G401.6 (cell line): Measurements from ENCODE around the gene DCAF8L1.
"Not testable (repeated sequence)": the region's sequence is repeated elsewhere in the genome, so short reads cannot be mapped to it uniquely, and the experiment has no call there.

ENCODE experiments used
- FAIRE-seq: peaks from 2 replicates; lab custom pipeline; 2012; peaks lifted over from hg19 to GRCh38; lab: Jason Lieb, UNC

The DCAF8L1 gene

GRCh38 chrX:27981349-27981748 lies at the start of gene DCAF8L1:
Gene DCAF8L1, minus strand, starts transcription at chrX:27981449. Its CDS starts 115 bp downstream, at chrX:27981334.
- no peak for FAIRE-seq

- no peak for FAIRE-seq
Measured at GRCh38 chrX:28022371-28022770, 41.1 kb upstream of the DCAF8L1 start.

DNA sequence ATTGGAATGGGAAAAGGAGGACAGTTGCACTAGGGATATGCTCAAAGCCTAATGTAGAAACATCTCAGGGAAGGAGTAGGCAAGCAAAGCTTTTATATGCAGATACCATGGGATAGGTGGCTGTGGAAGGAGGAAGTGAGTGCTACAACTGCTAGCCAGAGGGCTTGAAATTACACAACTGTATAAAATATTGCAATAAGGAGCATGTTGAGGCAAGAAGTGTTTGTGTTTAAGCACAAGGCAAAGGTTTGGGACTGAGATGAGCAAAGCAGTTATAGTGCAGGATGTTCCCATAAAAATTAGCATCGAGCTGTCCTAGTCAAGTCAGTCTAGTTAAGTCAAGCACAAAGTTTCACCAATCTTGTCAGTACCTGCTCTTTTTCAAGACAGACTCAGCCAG lies 35.6 kb upstream of the DCAF8L1 start:
- FAIRE-seq = no peak

DNA sequence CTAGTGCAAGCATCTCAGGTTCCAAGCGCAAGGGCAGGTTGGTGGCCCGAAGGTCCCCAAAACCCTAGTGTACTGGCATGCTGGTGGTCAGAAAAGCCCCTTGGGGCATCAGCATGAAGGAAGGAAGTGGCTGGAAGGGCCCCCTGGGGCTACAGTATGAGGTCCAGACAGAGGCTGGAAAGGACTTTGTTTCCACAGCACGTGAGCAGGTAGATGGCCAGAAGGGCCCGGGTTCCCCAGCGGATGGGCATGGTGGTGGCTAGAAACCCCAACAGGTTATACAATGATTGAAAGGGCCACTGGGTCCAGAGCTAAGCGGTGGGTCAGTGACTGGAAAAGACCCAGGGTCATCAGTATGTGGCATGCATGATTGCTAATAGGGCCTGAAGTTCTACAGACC lies 34.7 kb upstream of the DCAF8L1 start:
- no peak for FAIRE-seq

DNA sequence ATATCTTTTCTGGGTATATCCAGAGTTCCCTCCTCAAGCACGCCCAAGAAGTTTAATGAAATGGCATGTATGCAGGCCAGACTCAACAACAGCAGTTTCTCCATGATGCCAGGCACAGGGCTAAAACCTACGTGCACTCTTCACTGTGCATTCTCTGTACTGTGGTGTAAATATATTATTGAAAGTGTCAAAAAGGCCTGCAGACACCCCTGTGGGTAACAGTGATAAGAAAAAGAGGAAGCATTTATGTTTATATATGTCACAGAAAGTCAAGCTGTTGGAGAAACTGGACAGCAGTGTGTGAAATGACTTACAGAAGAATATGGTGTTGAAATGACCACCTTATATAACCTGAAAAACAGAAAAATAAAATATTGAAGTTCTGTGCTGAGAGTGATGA lies 29.6 kb upstream of the DCAF8L1 start:
- FAIRE-seq = no peak

DNA sequence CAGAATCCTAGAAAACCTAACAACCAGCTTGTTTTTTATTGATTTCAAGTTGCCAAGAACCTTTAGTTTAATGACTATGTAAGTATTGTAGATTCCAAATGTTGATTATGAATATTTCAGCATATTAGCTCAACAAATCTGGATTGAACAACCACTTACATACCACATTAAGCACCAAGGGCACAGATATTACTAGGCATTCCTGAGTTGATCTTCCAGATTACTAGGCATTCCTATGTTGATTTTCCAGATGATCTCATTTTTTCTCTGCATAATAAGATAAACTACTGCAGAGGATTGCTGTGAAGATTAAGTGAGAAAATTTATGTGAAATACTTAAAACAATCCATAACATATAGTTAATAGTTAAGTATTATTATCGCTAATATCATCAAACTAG lies 17.4 kb upstream of the DCAF8L1 start:
- FAIRE-seq = no peak

DNA sequence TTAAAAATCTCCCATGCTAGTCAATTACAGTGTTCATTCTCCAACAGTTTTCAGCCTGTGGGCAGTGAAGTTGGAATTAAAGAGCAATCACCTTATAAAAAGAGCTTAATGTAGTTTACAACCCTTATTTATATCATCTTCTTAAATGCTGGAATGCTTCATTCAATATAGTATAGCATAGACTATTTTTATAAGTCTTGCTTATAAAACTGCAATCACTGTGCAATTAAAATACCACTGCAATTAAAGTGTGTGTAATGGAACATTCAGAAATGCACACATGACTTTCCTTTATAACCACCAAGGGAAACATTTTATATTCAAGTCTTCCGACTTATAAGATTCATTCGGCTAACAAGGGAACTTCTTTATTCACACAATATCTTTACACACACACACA lies 16.4 kb upstream of the DCAF8L1 start:
- no peak for FAIRE-seq

DNA sequence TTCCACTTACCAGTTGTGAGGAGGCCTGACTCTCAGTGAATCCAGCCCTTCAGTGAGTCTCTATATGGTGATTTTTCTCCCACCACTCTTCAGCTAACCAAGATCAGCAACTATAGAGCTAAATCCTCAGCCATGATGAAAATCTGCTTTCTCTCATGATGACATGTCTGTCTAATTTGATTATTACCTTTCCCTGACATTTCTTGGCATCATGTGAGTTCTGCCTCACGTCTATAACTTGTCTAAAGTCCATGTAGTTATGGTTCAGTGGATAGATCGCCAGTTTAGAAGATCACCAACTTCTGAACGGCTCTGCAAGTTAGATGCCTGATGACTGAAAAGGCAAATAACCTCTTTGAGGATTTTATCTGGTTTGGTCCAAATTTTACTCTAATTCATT lies 14.9 kb upstream of the DCAF8L1 start:
- FAIRE-seq = no peak

- no peak for FAIRE-seq
Measured at GRCh38 chrX:27995611-27996010, 14.4 kb upstream of the DCAF8L1 start.

GRCh38 chrX:27987862-27988646 lies 6.8 kb upstream of the DCAF8L1 start:
- no peak for FAIRE-seq

- FAIRE-seq = not testable (repeated sequence)
Measured at GRCh38 chrX:27976934-27977333, 4.3 kb downstream of the DCAF8L1 start.

DNA sequence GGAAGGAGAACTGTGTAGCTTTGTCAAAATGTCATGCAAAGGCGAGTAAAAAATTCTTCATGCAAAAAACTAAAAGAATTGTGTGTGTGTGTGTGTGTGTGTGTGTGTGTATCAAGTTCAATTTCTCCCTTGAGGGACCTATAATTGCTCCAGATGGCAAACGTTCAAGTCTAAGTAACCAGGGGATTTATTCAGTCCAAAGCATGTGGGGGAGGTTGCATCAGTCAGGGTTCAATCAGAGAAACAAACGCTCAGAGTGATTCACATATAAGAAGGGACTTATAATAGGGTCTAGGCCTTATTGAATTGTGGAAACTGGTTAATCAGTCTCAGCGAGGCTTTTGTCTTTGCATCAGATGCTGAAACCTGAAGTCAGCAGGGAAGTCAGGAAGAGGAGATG lies 5.0 kb downstream of the DCAF8L1 start:
- FAIRE-seq = no peak

DNA sequence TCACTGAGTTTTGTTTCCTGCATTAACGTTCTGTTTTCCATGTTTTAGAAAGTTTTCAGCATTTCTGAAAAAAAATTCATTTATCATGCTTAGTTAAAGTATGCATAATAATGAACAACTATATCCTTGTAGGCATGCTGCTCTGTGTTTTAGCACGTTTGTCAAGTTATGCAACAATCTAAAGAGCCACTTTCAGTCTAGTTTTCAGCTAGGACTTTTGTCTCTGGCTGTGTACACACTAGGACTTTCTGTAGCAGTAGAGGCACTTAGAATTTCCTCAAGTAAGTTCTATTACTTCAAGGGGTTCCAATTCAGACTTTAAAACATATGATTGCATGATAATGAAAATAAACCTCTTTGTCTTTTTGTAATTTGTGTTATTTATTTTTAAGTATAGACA lies 12.4 kb downstream of the DCAF8L1 start:
- FAIRE-seq = no peak

DNA sequence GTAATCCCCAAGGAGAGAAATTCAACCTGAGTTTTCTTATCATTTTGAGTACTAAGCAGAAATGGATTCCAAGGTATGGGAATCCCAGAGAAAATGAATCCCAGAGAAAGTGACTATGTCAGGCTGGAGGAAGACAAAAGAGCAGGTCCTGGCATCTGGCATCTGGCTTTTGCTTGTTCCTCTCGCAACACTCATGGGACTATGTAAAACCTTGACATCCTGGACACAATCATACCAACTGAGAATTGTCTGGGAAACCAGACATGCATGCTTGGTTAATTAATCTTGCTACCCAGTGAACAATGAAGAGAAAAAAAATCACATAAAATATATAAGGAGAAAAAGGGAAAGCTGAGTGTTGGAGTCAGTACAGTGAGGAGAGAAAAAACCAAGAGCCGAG lies 12.9 kb downstream of the DCAF8L1 start:
- no peak for FAIRE-seq

DNA sequence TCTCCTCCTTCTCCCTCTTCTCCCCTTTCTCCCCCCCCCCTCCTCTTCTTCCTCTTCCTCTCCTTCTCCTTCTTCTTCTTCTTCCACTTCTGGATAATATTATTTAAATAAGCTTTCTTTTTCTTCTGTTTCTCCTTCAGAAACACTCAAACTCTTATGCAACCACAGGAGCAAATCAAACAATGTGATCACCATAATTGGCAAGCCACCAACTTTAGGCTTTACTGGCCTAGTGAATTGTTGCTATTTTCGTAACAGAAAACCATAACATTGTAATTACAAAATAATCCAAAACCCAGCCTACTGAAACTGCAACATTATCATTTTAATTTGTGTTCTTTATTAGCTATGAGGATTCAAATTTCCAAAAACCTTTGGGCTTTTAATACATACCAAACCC lies 14.3 kb downstream of the DCAF8L1 start:
- FAIRE-seq = no peak

DNA sequence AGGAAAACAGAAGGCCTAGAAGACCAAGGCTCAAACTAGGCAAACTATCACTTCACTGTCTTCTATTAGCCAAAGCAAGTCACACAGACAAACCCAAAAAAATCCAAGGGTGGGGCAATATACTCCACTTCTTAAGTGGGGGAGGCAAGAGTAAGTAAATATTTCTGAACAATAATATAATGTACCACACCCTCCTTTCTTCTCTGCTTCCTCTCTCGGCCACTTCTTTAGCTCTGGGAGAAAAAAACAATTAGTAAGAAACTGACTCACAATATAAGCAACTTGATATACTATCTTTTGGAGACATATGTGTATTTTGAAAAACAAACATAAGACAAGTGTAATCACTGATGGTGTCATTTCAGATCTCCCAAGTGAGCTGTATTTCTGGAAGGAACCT lies 14.8 kb downstream of the DCAF8L1 start:
- FAIRE-seq = no peak

DNA sequence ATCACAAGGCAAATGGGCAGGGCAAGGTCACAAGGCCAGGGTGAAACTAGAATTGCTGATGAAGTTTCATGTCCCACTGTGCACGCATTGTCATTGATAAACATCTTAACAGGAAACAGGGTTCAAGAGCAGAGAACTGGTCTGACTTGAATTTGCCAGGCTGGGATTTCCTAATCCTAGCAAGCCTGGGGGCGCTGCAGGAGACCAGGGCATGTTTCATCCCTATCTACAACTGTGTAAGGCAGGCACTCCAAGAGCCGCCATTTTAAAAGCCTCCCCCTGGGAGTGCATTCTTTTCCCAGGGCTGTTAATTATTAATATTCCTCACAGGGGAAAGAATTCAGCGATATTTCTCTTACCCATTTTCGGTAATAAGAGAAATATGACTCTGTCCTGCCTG lies 15.9 kb downstream of the DCAF8L1 start:
- FAIRE-seq = not testable (repeated sequence)

- no peak for FAIRE-seq
Measured at GRCh38 chrX:27964432-27964831, 16.8 kb downstream of the DCAF8L1 start.

DNA sequence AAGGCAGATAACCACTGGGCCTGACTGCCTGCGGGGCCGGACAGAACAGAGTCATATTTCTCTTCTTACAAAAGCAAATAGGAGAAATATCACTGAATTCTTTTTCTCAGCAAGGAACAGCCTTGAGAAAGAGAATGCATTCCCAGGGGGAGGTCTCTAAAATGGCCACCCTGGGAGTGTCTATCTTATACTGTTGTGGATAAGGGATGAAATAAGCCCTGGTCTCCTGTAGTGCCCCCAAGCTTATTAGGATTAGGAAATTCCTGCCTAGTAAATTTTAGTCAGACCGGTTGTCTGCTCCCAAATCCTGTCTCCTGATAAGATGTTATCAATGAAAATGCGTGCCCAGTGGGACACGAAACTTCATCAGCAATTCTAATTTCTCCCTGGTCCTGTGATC lies 20.8 kb downstream of the DCAF8L1 start:
- FAIRE-seq = not testable (repeated sequence)

DNA sequence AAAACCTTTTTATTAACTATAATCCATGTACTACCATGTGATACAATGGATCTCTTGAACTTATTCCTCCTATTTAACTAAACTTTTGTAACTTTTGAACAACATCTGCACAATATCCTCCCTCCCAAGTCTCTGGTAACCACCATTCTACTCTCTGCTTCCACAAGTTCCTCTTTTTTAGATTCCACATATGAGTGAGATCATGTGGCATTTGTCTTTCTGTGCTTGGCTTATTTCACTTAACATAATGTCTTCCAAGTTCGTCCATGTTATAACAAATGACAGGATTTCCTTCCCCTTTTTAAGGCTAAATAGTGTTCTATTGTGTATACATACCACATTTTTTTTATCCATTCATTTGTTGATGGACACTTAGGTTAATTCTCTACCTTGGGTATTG lies 28.1 kb downstream of the DCAF8L1 start:
- FAIRE-seq = no peak

- no peak for FAIRE-seq
Measured at GRCh38 chrX:27933361-27933760, 47.9 kb downstream of the DCAF8L1 start.
